K562 (cell line): ENCODE data around the gene GALNT17.

Experiments
- CTCF ChIP-seq, 3 experiments: IDR thresholded peaks in 2 of 3; conservative IDR thresholded peaks in 1 of 3; 2 replicates each; pipeline ENCODE4 v1.5.1; 2011 to 2012; ENCODE audit warnings: low read length in 3 of 3, mild to moderate bottlenecking in 3 of 3, control low read depth in 2 of 3, improper control_type of control experiment in 1 of 3, inconsistent platforms in 1 of 3, low read depth in 1 of 3, mixed read lengths in 1 of 3, moderate library complexity in 1 of 3; ENCODE audit not compliant: insufficient read depth in 2 of 3
- YY1 ChIP-seq, 3 experiments: IDR thresholded peaks; 2 replicates each; pipeline ENCODE4 v1.6.1; 2011; ENCODE audit warnings: low read length in 2 of 3, mild to moderate bottlenecking in 2 of 3, moderate library complexity in 2 of 3, borderline replicate concordance in 1 of 3, control low read depth in 1 of 3, low read depth in 1 of 3; ENCODE audit not compliant: insufficient read depth in 3 of 3, insufficient replicate concordance in 2 of 3, control insufficient read depth in 1 of 3, insufficient read length in 1 of 3; ENCODE audit errors: extremely low read depth in 1 of 3
- ZNF609 ChIP-seq: sonication (generic); formaldehyde crosslinking; IDR thresholded peaks from 2 replicates; pipeline ENCODE4 v1.8.1; 2023; ENCODE audit warnings: missing genetic modification reagents, mild to moderate bottlenecking, borderline replicate concordance
- TF ChIP-seq, protein P1 (sequence below): fragments of 250-450 bp; sonication (Bioruptor Pico); IDR thresholded peaks from 2 replicates; pipeline ENCODE4 v1.5.0; 2021

DNA sequence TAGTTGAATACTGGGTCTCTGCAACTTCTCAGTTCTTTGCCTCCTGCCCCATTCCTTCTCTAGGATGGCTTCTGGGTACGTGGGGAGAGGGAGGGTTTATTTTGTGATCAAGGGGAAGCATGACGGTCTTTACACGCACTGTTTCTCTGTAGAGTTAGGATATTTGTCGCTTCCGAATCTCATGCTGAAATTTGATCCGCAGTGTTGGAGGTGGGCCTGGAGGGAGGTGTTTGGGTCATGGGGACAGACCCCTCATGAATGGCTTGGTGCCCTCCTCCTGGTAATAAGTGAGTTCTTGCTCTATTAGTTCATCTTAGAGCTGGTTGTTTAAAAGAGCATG lies 311.2 kb downstream of the GALNT17 start:
- no peak for TF ChIP-seq ZNF609 (CRISPR knock-in tag)
- TF ChIP-seq CTCF (IDR thresholded peaks at IDR 0.05 in 2 of 3, conservative IDR thresholded peaks at IDR 0.05 in 1 of 3; ENCODE audit: insufficient read depth in 2 of 3, low read depth in 1 of 3, low read length in 3 of 3): no peak
- TF ChIP-seq, protein P1, sequence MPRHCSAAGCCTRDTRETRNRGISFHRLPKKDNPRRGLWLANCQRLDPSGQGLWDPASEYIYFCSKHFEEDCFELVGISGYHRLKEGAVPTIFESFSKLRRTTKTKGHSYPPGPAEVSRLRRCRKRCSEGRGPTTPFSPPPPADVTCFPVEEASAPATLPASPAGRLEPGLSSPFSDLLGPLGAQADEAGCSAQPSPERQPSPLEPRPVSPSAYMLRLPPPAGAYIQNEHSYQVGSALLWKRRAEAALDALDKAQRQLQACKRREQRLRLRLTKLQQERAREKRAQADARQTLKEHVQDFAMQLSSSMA (CRISPR knock-in tag): no peak
- no peak for TF ChIP-seq YY1 (IDR thresholded peaks at IDR 0.05; ENCODE audit: borderline replicate concordance in 1 of 3, control insufficient read depth in 1 of 3, extremely low read depth in 1 of 3, insufficient read depth in 3 of 3, insufficient read length in 1 of 3, insufficient replicate concordance in 2 of 3, low read depth in 1 of 3, low read length in 2 of 3)
